Central memory CD4-positive, alpha-beta T cell (primary cell): ENCODE measurements around the gene CAGE1.
"Not testable (repeated sequence)": the region's sequence is repeated elsewhere in the genome, so short reads cannot be mapped to it uniquely, and the experiment has no call there.

Experiments
- DNase-seq: peaks from one replicate; pipeline ENCODE4 v3.0.0; 2022

Gene CAGE1

DNA sequence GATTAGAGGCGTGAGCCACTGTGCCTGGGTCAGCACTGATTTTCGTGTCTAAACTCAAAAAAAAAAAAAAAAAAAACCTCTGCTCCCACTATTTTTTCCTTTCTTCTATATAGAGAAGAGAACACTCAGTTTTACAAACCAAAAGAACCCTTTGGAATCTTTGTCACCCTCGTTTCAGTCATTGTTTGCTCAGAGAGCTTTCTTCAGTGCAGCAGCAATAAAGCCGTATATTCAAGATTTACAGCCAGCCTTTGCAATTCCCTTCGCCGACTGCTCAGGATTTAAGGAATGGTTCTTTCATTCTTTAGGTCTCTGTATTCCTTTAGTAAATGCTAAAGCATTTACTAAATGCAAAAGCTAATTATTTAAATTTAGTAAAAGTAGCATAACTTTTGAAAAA lies 20.2 kb upstream of the CAGE1 start:
- no peak for DNase-seq

- DNase-seq, result no peak
Observed at GRCh38 chr6:7406743-7407142, 17.2 kb upstream of the CAGE1 start.

GRCh38 chr6:7404546-7404945 lies 15.0 kb upstream of the CAGE1 start:
- DNase-seq, result no peak

- DNase-seq, result no peak
Observed at GRCh38 chr6:7402716-7403115, 13.2 kb upstream of the CAGE1 start.

DNA sequence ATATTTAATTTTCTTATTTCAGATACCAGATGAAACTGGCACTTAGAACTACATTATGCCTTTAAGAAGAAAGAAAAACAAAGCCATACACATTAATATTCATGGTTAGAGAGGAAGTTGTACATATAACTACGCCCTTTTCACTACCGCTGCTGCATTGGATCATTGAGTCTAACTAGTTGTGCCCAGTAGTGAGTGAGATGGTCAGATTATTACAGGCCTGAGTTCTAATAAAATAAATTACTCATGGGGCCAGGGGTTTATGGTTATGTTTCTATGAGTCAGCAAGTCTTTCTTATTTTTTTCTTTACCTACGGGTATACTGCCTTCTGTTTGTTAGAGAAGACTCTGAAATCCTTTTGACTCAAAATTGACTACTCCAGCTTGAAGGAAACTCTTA lies 11.5 kb upstream of the CAGE1 start:
- no peak for DNase-seq

GRCh38 chr6:7392402-7392801 lies 2.9 kb upstream of the CAGE1 start:
- DNase-seq, result no peak

DNA sequence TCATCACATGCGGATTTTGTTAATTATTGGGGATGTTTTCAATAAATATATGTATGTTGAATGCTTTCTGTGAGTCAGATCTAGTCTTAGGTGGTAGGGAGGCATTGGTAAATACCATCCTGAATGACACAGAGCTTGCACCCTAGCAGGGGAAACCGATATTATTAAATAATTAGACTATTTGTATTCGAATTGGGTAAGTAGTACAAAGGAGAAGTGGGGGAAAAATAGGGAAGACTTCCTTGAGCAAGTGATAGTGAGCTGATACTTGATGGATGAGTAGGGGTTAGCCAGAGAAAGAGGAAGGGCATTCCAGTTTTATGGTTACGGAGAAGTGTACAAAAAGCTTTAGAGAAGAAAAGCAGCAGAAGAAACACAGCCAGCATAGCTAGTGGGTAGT lies 1.6 kb upstream of the CAGE1 start:
- no peak for DNase-seq

- DNase-seq, result no peak
Observed at GRCh38 chr6:7390226-7390878, 810 bp upstream of the CAGE1 start.

- no peak for DNase-seq
Observed at GRCh38 chr6:7389162-7389450, 436 bp downstream of the CAGE1 start.

GRCh38 chr6:7381092-7381491 lies 8.4 kb downstream of the CAGE1 start:
- no peak for DNase-seq

DNA sequence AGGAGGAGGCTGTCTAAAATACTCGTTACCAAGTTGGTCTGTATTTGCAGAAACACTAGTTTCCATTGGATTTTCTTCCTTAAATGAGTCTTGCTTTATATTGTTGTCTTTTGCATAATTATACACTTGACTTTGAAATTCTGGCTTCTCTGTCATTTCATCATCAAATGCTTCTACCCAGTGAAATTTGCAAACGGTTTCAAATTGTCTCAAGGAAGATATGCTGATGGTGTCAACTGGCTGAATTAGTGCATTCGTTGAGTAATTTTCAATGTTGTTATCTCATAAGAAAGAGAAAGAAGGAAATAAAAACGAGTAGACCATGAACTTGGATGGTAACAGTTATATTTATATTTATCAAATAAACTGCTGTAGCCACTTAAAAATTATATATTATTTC lies 10.8 kb downstream of the CAGE1 start:
- DNase-seq, result no peak

DNA sequence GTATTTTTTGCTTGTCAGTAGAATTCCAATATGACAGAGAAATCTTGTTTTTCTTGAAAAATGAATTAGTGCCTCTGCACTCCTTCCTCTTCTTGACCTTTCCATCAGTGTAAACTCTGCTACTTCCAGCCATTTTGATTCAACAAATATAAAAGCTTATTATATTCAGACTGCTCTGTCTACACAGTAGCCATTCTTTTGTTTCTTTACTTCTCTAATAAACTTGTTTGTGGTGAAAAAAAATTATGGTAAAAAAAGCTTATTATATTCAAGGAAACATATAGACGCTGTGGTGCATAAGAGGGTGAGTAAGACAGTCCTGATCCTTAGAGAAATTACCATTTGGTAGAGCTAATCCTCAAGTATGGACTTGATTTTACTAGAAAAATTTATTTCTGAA lies 11.6 kb downstream of the CAGE1 start:
- DNase-seq, result no peak

DNA sequence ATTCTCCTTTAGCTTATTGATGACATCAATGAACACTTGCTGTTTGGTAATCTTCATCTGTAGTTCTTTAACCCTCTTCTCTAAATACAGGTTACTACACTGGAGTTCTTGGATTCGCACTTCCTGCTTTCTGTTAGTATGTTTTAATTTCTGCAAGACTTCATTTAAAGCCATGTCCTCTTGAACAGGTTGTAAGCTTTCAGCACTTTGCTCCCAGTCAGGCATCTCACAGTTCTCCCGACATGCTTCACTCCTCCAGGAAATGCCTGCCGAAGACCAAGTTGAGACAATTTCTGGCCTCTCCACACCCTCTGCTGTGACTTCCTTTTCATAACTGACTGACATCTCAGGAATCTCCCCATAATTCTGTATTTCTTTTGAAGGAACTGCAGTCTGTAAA lies 15.8 kb downstream of the CAGE1 start:
- no peak for DNase-seq

GRCh38 chr6:7367408-7367807 lies 22.1 kb downstream of the CAGE1 start:
- DNase-seq, result no peak

- DNase-seq, result not testable (repeated sequence)
Observed at GRCh38 chr6:7351916-7352315, 37.6 kb downstream of the CAGE1 start.

GRCh38 chr6:7350591-7350990 lies 39.0 kb downstream of the CAGE1 start:
- not testable (repeated sequence) for DNase-seq

- DNase-seq, result not testable (repeated sequence)
Observed at GRCh38 chr6:7347551-7347997, 42.0 kb downstream of the CAGE1 start.

DNA sequence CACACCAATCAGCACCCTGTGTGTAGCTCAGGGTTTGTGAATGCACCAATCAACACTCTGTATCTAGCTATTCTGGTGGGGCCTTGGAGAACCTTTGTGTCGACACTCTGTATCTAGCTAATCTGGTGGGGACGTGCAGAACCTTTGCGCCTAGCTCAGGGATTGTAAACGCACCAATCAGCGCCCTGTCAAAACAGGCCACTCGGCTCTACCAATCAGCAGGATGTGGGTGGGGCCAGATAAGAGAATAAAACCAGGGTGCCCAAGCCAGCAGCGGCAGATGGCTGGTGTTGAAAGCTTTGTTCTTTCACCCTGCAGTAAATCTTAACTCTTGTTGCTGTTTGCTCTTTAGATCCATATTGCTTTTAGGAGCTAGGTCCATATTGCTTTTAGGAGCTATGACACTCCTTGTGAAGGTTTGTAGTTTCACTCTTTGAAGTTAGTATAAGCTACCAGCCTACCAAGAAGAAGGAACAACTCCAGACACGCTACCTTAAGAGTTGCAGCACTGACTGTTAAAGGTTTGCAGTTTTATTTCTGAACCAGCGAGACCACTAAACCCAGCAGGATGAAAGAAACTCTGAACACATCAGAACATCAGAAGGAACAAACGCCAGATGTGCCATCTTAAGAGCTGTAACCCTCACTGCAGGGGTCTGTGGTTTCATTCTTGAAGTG lies 44.6 kb downstream of the CAGE1 start:
- DNase-seq, result not testable (repeated sequence)

GRCh38 chr6:7343546-7344475 lies 45.7 kb downstream of the CAGE1 start:
- no peak for DNase-seq

- no peak for DNase-seq
Observed at GRCh38 chr6:7341989-7342742, 47.4 kb downstream of the CAGE1 start.

DNA sequence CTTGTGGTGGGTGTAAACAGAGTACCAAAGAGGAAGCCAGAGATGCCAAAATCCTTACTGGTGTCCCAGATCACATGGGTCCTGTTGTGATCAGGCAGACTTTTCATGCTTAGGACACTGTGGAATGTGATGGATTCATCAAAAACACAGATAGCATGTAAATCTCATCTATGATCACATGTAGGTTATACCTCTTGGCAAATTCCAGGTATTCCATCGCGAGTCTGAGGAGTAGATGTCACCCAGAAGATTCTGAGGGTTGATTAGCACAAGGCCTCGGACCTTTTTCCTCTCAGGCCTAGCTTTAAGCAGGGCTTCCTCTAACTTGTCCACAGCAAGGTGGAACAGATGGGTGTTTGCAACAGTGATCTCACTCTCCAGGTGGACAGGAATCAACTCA lies 48.3 kb downstream of the CAGE1 start:
- DNase-seq, result no peak

- DNase-seq, result not testable (repeated sequence)
Observed at GRCh38 chr6:7339007-7339732, 50.4 kb downstream of the CAGE1 start.
